ENCODE data around the gene YDJC.

GRCh38 chr22:21591695-21592094, 38.1 kb downstream of the YDJC start:
- TF ChIP-seq CTCF (IDR thresholded peaks at IDR 0.05; ENCODE audit: low read depth, low read length) (no peak), POLR2A (IDR thresholded peaks at IDR 0.05; ENCODE audit: extremely low read depth, insufficient read length) (no peak), MAX (IDR thresholded peaks at IDR 0.05; ENCODE audit: low read depth, low read length) (no peak)
